Measurements from ENCODE around the gene TEKT1.
"Not testable (repeated sequence)": the region's sequence is repeated elsewhere in the genome, so short reads cannot be mapped to it uniquely, and the experiment has no call there.

TEKT1 gene

GRCh38 chr17:6815775-6816174 lies 15.8 kb downstream of the TEKT1 start:
- DNase-seq (ENCODE audit: low spot score) = peak; percentile 45

GRCh38 chr17:6812295-6812694 lies 19.2 kb downstream of the TEKT1 start:
- no peak for DNase-seq (ENCODE audit: low spot score)

- DNase-seq (ENCODE audit: low spot score) = no peak
These were observed 20.0 kb downstream of the TEKT1 start for GRCh38 chr17:6811510-6811909.

- DNase-seq (ENCODE audit: low spot score) = no peak
These were observed 31.0 kb downstream of the TEKT1 start for GRCh38 chr17:6800422-6801027.

- no peak for DNase-seq (ENCODE audit: low spot score)
These were observed 31.8 kb downstream of the TEKT1 start for GRCh38 chr17:6799738-6800137.

- DNase-seq (ENCODE audit: low spot score) = no peak
These were observed 33.7 kb downstream of the TEKT1 start for GRCh38 chr17:6797718-6798351.

GRCh38 chr17:6796887-6797490 lies 34.5 kb downstream of the TEKT1 start:
- DNase-seq (ENCODE audit: low spot score) = peak; percentile 71

GRCh38 chr17:6796017-6796886 lies 35.3 kb downstream of the TEKT1 start:
- no peak for DNase-seq (ENCODE audit: low spot score)

- no peak for DNase-seq (ENCODE audit: low spot score)
These were observed 37.6 kb downstream of the TEKT1 start for GRCh38 chr17:6793748-6794493.

GRCh38 chr17:6789146-6789545 lies 42.4 kb downstream of the TEKT1 start:
- no peak for DNase-seq (ENCODE audit: low spot score)

- DNase-seq (ENCODE audit: low spot score) = no peak
These were observed 44.3 kb downstream of the TEKT1 start for GRCh38 chr17:6787081-6787693.

- peak; percentile 56 for DNase-seq (ENCODE audit: low spot score)
These were observed 44.9 kb downstream of the TEKT1 start for GRCh38 chr17:6786618-6787017.

- no peak for DNase-seq (ENCODE audit: low spot score)
These were observed 49.3 kb downstream of the TEKT1 start for GRCh38 chr17:6782244-6782643.

- peak; percentile 53 for DNase-seq (ENCODE audit: low spot score)
These were observed 50.6 kb downstream of the TEKT1 start for GRCh38 chr17:6780886-6781285.

- DNase-seq (ENCODE audit: low spot score) = peak; percentile 26
These were observed 51.5 kb downstream of the TEKT1 start for GRCh38 chr17:6780001-6780400.

- peak; percentile 30 for DNase-seq (ENCODE audit: low spot score)
These were observed 52.1 kb downstream of the TEKT1 start for GRCh38 chr17:6779411-6779810.

- no peak for DNase-seq (ENCODE audit: low spot score)
These were observed 55.6 kb downstream of the TEKT1 start, which contains the start of gene FBXO39 for GRCh38 chr17:6775871-6776405. TSS of gene FBXO39 (plus strand) at chr17:6776215. CDS start at chr17:6779869, 3,654 bp downstream.

GRCh38 chr17:6774906-6775305 lies 56.6 kb downstream of the TEKT1 start:
- DNase-seq (ENCODE audit: low spot score) = not testable (repeated sequence)

- no peak for DNase-seq (ENCODE audit: low spot score)
These were observed 59.5 kb downstream of the TEKT1 start for GRCh38 chr17:6772016-6772415.

- no peak for DNase-seq (ENCODE audit: low spot score)
These were observed 63.1 kb downstream of the TEKT1 start for GRCh38 chr17:6768447-6768846.

- no peak for DNase-seq (ENCODE audit: low spot score)
These were observed 69.8 kb downstream of the TEKT1 start for GRCh38 chr17:6761779-6762178.
